Fibroblast of skin of left quadriceps (primary cell): ENCODE data around the gene TOMM34.

Source experiments
- DNase-seq, 2 experiments: peaks; one replicate each; pipeline ENCODE4 v3.0.0-alpha.2; 2013; ENCODE audit warnings: low read depth in 2 of 2

The TOMM34 gene

DNA sequence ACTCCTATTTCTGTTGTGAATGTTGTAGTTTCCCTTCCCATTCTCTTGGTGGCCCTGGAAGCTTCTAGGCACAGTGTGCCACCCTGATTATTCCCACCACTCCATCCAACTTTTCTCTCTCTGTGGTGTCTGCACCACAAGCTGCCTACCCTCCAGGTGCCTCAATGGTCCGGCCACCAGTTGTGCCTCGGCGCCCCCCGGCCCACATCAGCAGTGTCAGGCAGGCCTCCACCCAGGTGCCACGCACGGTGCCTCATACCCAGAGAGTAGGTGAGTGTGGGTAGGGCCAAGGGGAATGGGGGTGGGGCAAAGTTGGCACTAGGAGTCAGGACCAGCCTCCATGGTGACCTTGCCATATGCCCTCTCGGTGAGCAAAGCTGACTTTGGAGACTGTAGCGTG, 27.3 kb downstream of the TOMM34 start:
- DNase-seq: no peak

DNA sequence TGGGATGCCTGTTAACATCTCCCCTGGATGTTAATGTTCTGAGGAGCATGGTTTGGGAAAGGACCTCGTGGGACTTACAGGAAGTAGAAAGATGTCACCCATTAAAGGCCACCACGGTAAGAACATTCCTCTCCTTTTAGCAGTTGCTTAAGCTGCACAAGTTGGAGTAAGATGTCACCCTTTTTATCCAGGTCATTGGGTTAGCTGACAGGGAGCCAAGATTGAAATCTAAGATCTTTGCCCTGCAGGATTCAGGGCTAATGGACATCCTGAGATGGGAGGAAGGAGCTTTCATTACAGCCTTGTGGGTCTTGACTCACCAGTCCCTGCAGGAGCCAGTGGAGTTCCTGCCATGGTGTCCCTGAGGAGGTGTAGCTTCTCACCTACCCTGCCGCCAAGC, 28.3 kb downstream of the TOMM34 start:
- DNase-seq: no peak

DNA sequence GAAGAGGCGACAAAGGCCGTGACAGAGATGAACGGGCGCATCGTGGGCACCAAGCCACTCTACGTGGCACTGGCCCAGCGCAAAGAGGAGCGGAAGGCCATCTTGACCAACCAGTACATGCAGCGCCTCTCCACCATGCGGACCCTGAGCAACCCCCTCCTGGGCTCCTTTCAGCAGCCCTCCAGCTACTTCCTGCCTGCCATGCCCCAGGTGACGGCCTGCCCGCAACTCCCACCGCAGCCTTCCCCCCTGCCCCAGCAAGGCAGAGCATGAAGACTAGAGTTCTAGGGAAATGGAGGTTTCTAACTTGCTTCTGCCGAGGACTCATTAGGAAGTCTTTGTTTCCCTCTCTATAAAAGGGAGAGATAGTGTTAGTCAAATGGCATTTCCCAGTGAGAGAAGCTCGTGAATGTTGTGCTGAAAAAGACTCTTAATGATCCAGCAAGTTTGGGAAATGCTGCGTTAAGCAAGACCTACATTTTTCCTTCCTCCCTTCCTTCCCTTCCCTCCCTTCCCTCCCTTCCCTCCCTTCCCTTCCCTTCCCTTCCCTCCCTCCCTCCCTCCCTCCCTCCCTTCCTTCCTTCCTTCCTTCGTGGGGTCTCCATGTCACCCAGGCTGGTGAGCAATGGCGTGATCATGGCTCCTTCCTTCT, 29.6 kb downstream of the TOMM34 start:
- DNase-seq: no peak

DNA sequence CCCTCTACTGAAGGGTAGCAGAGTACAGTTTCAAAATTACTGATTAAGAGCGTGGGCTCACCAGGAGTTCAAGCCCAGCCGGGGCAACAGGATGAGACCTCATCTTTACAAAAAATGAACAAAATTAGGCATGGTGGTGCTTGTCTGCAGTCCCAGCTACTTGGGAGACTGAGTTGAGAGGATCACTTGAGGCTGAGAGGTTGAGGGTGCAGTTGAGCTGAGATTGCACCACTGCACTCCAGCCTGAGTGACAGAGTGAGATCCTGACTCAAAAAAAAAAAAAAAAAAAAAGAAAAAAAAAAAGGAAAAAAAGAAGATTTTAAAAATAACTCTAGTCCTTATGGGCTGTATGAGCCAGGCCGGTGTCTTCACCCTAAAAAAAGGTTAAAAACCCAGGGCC, 31.6 kb downstream of the TOMM34 start:
- no peak for DNase-seq

DNA sequence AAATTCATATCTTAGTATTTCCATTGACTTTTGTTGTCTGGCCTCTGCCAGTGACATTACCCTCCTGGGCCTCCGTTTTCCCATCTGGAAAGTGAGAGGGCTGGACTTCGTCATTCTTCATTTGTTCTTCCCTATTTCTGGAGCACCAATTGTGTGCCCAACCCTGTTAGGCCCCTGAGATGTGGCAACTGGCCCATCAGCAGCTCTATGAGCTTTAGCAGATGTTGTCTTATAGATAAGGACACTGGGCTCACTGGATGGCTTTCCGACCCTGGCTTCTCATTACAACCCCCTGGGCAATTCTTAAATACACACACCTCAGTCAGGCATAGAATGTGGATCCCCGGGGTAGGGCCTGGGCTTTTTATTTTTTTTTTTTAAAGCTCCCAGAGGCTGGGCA, 35.7 kb downstream of the TOMM34 start:
- DNase-seq: no peak

DNA sequence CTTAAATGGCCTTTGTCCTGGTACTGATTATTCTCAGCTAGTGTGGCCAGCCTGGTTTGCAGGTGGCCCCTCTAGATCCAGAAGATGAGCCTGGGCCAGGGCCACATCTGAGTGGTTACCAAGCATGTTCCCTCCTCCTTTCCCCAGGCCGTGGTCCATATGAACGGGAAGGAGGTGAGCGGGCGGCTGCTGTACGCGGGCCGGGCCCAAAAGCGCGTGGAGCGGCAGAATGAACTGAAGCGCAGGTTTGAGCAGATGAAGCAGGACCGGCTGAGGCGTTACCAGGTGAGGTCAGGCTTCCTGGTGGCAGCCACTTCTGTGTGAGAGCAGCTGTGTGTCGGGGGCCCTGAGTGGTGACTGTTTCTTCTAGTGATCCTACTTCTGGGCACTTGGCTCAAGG, 38.8 kb downstream of the TOMM34 start:
- no peak for DNase-seq

DNA sequence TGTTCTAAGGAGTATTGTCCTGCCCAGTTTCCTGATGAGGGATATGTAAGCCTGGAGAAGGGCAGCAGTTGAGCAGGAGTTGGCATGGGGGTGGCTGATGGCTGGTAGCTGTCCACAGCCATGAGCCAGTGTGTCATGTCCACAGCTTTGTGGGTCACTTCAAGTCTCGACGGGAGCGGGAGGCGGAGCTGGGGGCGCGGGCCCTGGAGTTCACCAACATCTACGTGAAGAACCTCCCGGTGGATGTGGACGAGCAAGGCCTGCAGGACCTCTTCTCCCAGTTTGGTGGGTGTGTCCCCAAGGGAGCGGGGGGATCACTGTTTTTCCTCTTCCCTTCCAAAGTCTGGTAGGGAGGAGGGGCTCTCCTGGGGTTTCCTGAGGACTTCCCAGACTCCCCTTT, 41.4 kb downstream of the TOMM34 start:
- DNase-seq: no peak

DNA sequence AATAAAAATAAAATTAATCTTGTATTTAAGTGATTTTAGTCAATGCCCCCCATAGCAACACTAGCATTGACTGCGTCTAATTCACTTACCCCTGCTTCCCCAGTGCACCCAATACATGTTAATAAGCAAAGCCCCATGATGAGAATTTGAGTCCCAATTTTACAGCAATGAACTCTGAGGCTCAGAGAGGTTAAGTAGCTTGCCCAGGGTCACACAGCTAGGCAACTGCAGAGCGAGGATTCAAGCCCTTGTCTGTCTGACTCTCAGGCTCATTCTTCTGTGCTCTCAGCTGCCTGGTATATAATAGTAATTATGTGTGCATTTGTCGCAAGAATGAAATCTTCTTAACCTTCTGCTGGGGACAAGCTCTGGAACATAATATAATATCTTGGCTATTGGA, 41.9 kb downstream of the TOMM34 start:
- no peak for DNase-seq

DNA sequence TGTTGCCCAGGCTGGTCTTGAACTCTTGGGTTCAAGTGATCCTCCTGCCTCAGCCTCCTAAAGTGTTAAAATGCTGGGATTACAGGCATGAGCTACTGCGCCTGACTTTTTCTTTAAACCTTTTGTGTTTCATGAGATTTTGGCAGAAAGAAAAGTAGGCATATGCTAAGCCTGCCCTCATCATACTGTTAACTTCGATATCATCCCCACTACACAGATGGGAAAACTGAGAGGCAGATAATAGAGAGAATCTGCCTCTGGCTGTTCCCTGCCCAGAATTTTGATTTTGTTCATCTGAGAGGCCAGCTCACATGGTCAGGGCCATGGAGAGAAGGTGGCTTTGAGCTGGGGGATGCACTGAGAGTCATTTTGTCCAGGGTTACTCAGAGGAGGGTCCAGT, 42.8 kb downstream of the TOMM34 start:
- DNase-seq: no peak

DNA sequence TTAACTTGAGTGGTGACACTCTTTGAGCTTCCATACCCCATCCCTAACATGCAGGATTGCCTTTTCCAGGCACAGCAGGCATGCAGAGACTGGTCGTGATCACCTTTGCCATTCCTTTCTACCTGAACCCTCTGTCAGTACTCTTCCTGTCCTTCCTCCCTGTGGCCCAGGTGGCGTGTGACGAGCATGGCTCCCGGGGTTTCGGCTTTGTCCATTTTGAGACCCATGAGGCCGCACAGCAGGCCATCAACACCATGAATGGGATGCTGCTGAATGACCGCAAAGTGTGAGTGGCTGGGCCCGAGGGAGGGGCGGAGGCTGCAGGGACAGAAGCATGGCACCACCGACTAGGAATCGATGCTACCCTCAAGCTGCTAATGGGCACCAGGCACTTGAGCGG, 43.6 kb downstream of the TOMM34 start:
- no peak for DNase-seq

DNA sequence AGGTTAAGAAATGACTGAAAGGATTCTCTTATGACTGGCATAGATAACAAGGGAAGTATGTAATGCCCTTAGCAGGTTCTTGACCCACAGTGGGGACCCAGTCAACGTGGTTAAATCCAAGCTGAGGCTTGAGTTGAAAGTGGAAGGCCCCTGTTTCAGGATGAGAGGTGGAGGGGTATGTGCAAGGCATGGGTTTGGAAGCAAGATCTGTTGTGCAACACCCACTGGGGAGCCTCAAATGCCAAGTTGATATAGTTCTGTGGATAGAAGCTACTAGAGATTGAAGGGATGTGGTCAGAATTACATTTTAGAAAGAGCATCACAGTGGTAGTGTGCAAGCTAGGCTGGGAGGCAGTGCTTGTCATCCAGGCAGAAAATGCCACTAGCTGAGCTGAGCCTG, 45.3 kb downstream of the TOMM34 start:
- no peak for DNase-seq

DNA sequence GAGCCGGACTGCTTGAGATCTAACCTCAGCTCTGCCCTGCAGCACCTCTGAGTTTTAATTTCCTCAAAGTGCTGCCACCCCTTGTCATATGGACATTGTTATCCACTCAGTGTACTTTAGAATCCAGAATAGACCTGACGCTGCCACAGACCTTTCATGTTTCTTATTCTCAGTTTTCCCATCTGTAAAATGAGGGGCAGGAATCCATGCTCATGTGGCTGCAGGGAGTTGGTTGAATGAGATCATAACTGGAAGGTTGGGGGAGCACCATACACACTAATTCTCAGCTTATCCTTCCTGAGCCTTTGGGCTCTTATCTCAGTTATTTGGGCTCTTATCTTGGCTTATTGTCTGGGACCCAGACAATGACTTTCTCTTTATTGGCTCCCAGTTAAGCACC, 48.0 kb downstream of the TOMM34 start:
- DNase-seq: no peak

DNA sequence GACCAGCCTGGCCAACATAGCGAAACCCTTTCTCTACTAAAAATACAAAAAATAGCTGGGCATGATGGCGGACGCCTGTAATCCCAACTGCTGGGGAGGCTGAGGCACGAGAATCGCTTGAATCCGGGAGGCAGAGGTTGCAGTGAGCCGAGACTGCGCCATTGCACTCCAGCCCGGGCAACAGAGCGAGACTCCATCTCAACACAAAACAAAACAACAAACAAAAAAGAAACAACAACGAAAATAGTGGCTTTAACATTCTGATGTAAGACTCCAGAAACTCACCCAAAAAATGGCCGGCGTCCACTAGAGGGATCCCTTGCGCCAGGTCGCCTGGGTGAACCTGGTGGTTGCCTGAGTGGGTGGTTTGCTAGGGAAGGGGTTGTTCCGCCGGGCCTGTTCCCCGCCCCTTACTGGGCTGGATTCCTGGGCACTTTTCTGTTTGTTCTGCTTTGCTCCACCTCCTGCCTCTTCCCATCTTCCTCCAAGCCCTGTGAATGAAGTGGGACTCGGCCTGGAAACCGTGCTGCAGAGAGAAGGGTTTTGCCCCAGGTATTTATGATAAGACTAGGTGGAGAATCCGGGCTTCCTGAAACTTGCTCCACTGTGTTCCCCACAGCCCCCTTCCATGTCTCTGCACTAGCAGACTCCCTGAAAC, 48.8 kb downstream of the TOMM34 start:
- no peak for DNase-seq

DNA sequence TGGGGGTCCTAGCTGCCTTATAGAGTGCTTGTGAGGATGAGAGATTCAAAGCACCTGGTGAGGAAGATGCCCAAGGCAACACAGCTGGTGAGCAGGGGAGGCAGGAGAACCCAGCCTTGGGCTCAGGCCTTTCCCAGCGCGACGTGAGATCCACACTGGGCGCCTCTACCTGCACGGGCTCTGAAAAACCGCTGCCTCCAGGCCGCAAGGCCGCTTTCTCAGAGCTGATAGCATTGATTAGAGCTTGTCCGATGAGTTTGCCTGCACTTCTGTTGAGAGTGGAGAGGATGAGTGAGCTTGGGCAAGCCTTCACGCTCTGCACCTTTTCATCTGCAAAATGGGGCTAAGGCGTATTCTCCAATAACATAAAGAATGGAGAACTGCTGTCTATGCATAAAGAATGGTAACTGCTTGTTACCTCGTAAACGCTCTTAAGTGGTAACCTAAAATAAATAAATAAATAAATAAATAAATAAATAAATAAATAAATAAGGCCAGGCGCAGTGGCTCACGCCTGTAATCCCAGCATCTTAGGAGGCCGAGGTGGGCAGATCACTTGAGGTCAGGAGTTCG, 49.4 kb downstream of the TOMM34 start:
- no peak for DNase-seq

DNA sequence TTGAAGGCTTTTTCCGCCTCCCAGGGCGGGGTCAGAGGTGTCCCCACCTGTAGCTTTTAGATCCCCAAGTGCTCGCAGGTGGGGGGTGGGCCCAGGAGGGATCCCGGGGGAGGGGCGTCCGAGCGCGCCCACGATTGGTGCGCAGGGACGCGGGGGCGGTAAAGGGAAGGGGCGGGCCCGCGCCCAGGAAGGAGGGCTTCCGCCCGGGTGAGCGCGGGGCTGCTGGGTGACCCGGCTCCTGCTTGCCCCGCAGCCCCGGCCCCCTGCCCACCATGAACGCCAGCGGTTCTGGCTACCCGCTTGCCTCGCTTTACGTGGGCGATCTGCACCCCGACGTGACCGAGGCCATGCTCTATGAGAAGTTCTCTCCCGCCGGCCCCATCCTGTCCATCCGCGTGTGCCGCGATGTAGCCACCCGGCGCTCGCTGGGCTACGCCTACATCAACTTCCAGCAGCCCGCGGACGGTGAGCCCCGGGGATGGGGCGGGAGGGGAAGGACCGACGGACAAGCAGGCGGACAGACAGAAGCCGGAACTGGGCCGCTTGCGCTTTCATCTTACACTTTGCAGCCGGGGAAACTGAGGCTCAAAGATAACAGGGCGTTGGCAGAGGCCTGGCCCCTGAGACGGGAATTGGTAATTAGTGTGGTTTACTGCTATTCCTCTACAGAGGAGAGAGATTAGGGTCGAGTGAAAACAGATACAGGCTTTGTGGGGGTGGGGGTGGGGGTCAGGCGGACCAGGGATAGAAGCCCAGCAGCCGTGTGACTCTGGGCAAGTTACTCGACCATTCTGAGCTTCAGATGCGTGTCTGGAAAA, 50.1 kb downstream of the TOMM34 start, which contains the start of gene PABPC1L:
TSS of gene PABPC1L (plus strand) at position 189 of the 818 bp plus-strand sequence. CDS start at position 273, 84 bp downstream.
- no peak for DNase-seq

DNA sequence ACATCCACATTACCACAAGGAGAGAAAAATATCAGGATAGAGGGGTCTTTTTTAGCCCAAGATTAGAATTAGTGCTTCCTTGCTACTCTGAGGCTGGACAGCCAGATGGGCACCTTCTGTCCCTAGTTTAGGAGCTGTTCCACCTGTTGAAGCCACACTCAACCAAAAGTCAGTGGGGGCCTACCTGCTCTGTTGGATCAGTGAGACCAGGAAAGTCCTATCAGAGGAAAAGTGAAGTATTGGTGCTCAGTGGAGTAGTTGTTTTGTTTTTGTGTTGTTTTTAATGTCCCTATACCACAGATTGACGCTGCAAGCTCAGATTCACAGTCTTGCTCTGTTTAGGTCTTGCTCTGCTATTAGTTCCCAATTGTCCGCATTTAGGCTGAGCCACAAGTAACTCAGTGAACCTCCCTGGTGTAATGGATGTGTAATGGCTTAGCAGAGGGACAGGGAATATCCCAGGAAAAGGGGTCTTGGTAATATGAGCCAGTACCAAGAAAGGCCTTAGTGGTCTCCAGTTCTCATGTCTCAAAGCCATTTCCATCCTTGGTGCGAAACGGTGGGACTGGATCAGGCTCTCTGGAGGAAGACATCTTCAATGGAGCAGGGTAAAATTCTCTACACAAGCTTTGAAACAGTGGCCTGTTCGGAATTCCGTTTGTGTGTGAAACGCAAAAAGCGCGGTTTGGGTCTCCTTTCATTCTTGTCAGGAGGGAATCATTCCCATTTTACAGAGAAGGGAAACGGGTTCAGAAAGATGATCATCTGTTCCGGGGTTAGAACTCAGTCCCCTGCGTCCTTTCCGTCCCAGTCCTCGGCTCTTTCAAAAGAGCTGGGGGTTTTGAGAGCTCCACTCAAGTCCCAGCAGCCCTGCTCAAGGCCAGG, 51.0 kb downstream of the TOMM34 start:
- DNase-seq: no peak

DNA sequence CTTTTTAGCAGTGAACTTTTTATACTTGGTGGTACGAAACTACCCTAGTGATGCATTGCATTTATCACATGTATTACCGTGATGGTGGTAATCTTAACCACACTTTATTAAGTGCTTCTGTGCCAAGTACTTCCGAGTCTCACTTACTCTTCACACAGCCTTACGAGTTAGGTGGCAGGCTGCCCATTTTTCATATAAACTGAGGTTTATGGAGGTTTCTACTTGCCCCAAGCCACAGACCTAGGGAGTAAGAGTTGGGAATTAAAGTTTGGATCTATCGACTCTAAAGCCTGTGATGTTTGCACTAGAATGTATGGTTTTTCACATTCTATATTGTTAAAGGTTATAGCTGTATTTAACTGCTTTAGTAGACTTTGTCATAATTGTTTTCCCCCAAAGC, 55.8 kb downstream of the TOMM34 start:
- DNase-seq: no peak

DNA sequence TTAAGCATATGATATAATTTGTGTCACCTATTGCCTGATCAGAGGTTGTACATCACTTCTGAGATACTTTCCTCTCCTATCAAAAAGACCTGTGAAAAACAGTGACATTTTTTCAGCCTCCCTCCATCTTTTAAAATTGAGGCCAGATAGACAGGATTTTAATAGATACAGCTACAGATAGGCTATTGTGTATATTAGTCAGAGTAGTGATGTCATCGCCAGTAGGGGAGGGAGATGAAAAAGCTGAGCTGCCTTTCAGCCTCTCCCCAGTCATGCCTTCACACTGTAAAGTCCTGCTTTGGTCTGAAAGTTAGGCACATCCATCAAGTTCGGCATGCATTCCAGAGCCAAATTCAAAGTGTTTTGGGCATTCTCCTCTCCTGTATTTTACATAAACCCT, 58.2 kb downstream of the TOMM34 start:
- DNase-seq: no peak

DNA sequence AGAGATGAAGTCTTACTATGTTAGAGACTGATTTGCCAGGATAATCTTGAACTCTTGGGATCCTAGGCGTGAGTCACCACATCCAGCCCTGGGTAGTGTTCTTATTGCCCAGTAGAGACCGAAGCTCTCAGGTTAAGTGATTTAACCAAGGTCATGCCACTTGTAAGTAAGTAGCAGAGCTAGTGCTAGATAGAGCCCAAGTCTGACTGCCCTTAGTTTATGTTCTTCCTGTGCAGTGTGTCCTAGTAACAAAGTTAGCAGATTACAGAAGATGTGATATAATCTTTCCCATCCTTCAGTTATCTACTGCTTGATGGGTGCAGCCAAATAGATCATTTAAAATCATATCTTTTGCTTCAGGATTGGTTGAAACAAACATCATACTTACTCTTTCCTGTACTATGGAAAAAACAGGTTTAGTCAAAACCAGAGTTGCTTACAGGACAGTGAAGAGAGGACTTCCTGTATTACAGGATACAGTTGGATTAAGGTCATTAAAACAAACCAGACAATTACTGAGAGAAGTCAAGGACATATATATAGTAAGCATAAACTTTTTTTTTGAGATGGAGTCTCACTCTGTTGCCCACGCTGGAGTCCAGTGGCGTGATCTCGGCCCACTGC, 59.9 kb downstream of the TOMM34 start:
- no peak for DNase-seq

DNA sequence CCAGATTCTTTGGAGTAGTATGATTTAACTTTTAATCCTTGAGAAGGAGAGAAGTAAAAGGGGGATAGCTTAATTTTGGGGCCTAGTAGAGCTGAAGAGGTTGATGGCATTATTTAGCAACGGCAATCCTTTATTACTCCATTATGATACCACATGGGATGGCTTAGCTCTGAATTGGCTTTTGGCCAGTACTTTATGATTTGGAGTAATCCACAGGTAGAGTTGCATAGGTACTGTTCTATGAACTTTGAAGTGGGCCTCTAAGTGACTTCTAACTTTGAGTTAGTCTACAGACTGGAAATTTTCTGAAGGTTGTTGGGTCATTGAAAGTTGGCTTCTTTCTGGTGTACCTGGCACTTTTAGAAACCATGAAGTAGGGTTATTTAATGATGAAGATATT, 63.1 kb downstream of the TOMM34 start:
- DNase-seq: no peak

DNA sequence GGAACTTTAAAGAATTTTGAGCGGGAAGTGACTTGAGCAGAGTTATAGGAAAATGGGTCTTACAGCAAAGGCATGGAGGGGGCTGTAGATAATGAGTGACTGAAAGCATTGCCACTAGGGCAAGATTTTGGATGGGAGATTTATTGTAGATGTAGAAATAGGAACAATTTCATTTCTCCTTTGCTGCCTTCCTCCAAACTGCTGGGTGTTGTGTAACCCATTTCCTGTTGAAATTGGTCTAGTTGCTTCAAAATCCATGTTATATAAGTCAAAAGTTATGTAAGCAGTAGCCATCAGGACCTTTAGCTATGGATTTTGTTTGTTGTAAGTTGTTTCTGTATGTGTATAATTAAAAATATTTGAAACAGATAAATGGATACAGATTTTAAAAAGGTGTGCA, 63.6 kb downstream of the TOMM34 start:
- DNase-seq: no peak
